BE2C (cell line): ENCODE data around the gene DNAI7. TPM values are rescaled to one million over a fixed set of nuclear protein-coding genes. Genes with fewer than 3 reads are reported as not detected.
A peak's percentile ranks its signal among the peaks of the same experiment; 100 is the strongest.

Experiments
- DNase-seq: peaks from one replicate; pipeline ENCODE4 v3.0.0-alpha.2; 2020
- H3K27me3 ChIP-seq: fragments of 250-450 bp; sonication (Bioruptor Pico); 2 replicates; pipeline ENCODE4 v1.5.1; 2020; ENCODE audit warnings: mild to moderate bottlenecking
- H3K36me3 ChIP-seq: fragments of 250-450 bp; sonication (Bioruptor Pico); 2 replicates; pipeline ENCODE4 v1.5.1; 2020; ENCODE audit warnings: mild to moderate bottlenecking
- H3K4me1 ChIP-seq: fragments of 250-450 bp; sonication (Bioruptor Pico); 2 replicates; pipeline ENCODE4 v1.5.1; 2020
- H3K4me3 ChIP-seq: 2 replicates; pipeline ENCODE4 v1.5.1; 2011; ENCODE audit warnings: low read depth, low read length
- H3K9me3 ChIP-seq: fragments of 250-450 bp; sonication (Bioruptor Pico); 2 replicates; pipeline ENCODE4 v1.5.1; 2020
- CTCF ChIP-seq: IDR thresholded peaks from 2 replicates; pipeline ENCODE4 v1.5.1; 2012; ENCODE audit warnings: mild to moderate bottlenecking, low read depth, low read length
- polyA plus RNA-seq: library from polyadenylated mRNA; unstranded; fragments of >200 nt; gene quantifications from one replicate; pipeline ENCODE4 v1.2.1, GENCODE V29; 2012; ENCODE audit warnings: low read depth, missing spikeins; ENCODE audit not compliant: insufficient read length, insufficient read depth

DNAI7 gene
- not detected for polyA plus RNA-seq

- TF ChIP-seq CTCF = 0 out of 2 replicates have a peak, but pooled peaks have one; percentile 30
- no peaks in the 10 kb centered on the region for H3K36me3 ChIP-seq
- peak within 1 kb of the TSS; percentile 64 for H3K4me3 ChIP-seq
These were observed at the start of gene DNAI7, which contains the start of gene ETFRF1 for GRCh38 chr12:25195056-25195971. DNAI7 (minus strand) TSS chr12:25195160; CDS start chr12:25195078, 82 bp downstream. ETFRF1 (plus strand) TSS chr12:25195237; CDS start chr12:25203957, 8,720 bp downstream.

GRCh38 chr12:25243680-25243990, 48.7 kb upstream of the DNAI7 start:
- TF ChIP-seq CTCF = no peak
- H3K27me3 ChIP-seq = no peaks in the 10 kb centered on the region
- H3K36me3 ChIP-seq = peaks cover 13% of the 10 kb centered on the region
- H3K9me3 ChIP-seq = no peaks in the 10 kb centered on the region
- no peaks in the 10 kb centered on the region for H3K4me1 ChIP-seq
- no peak for DNase-seq
- H3K4me3 ChIP-seq = no peak overlapping the region

More at GRCh38 chr12:25195056-25195971, at the start of gene DNAI7, which contains the start of gene ETFRF1:
- H3K9me3 ChIP-seq = no peaks in the 10 kb centered on the region
- peak; percentile 100 for DNase-seq
- H3K27me3 ChIP-seq = no peaks in the 10 kb centered on the region
- no peaks in the 10 kb centered on the region for H3K4me1 ChIP-seq

GRCh38 chr12:25242981-25243679, 48.2 kb upstream of the DNAI7 start:
- Histone ChIP-seq H3K4me3 (no peak overlapping the region), H3K36me3 (peaks cover 13% of the 10 kb centered on the region), H3K27me3 (no peaks in the 10 kb centered on the region), H3K9me3 (no peaks in the 10 kb centered on the region), H3K4me1 (no peaks in the 10 kb centered on the region)
- TF ChIP-seq CTCF = no peak
- no peak for DNase-seq

GRCh38 chr12:25241167-25242020, 46.4 kb upstream of the DNAI7 start:
- DNase-seq = no peak

GRCh38 chr12:25236626-25237025, 41.7 kb upstream of the DNAI7 start:
- Histone ChIP-seq H3K9me3 (no peaks in the 10 kb centered on the region), H3K27me3 (no peaks in the 10 kb centered on the region), H3K36me3 (peaks cover 22% of the 10 kb centered on the region), H3K4me1 (no peaks in the 10 kb centered on the region), H3K4me3 (no peak overlapping the region)
- TF ChIP-seq CTCF = no peak
- no peak for DNase-seq

More at GRCh38 chr12:25241167-25242020, 46.4 kb upstream of the DNAI7 start:
- peak; percentile 73 for TF ChIP-seq CTCF
- Histone ChIP-seq H3K4me1 (no peaks in the 10 kb centered on the region), H3K4me3 (no peak overlapping the region), H3K36me3 (peaks cover 20% of the 10 kb centered on the region), H3K27me3 (no peaks in the 10 kb centered on the region), H3K9me3 (no peaks in the 10 kb centered on the region)
